Measurements from ENCODE around the gene HOXB1. TPM values are rescaled to one million over a fixed set of nuclear protein-coding genes. Genes with fewer than 3 reads are reported as not detected.

The HOXB1 gene
- total RNA-seq, 1 experiment from 2014 or later: not detected

DNA sequence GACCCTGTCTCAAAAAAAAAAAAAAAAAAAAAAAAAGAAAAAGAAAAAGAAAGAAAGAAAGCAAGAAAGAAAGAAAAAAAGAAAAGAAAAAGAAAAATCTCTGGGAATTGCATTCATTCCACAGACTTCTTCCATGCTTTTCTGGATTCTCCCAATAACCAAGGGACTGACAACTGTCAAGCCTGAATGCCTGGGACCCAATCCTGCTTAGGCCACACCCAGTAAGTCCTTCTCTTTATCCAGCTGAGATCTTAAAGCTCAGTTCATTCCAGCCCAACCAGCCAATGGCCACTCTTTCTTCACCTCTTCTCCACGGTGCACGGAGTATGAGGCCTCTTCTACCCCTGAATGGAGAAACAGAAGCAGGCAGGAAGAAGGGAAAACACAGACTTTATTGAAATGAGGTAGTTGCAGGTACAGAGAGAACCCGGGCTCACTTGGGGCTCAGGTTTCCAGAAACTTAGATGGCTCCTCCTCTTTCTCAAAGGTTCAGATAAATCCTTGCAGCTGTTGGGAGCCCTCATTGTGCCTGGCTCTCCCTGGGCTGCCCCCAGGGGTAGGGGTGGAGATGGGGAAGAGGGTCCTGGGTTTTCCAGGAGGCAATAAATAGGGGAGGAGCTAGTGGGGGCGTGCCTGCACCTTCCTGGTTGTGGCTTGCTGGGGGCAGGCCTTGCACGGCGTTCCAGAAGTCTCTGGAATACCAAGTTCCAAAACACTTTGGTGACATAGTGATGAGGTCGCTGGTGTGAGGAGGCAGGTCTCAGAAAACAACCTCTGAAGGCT, 2.5 kb downstream of the HOXB1 start:
- no peak for TF ChIP-seq CTCF (IDR thresholded peaks at IDR 0.05; ENCODE audit: unreplicated experiment)
- no peak for DNase-seq (ENCODE audit: unreplicated experiment)
- Mint-ChIP-seq H3K36me3 (ENCODE audit: insufficient read depth, unreplicated experiment) (no peaks in the 10 kb centered on the region), H3K27me3 (ENCODE audit: insufficient read depth, unreplicated experiment) (peaks cover 23% of the 10 kb centered on the region), H3K27ac (ENCODE audit: low read depth, unreplicated experiment) (no peak overlapping the region), H3K4me1 (ENCODE audit: insufficient read depth, unreplicated experiment) (peaks cover 5% of the 10 kb centered on the region), H3K9me3 (ENCODE audit: unreplicated experiment) (no peaks in the 10 kb centered on the region), H3K4me3 (ENCODE audit: unreplicated experiment) (no peak overlapping the region)
- ChIA-PET POLR2A (no interaction called here), CTCF (no interaction called here)
- intact Hi-C loops (cut with micrococcal nuclease): no loop called here
- BruUV-seq (replicated peaks): no TSS peak

GRCh38 chr17:48527547-48527932, 3.3 kb downstream of the HOXB1 start:
- H3K4me3 Mint-ChIP-seq (ENCODE audit: unreplicated experiment): no peak overlapping the region

GRCh38 chr17:48526608-48527546, 3.9 kb downstream of the HOXB1 start:
- TF ChIP-seq CTCF (IDR thresholded peaks at IDR 0.05; ENCODE audit: unreplicated experiment): no peak
- H3K9me3 Mint-ChIP-seq (ENCODE audit: unreplicated experiment): no peaks in the 10 kb centered on the region
- CTCF ChIA-PET: interaction anchor here (0.7 kb wide), 1 partner anchor 57 kb away, joined by 3 read pairs; no protein-coding TSS in a partner anchor
- POLR2A ChIA-PET: interaction anchor here (0.5 to 0.6 kb wide), 2 partner anchors 48 to 161 kb away, joined by 3 read pairs; no protein-coding TSS in a partner anchor
- H3K27me3 Mint-ChIP-seq (ENCODE audit: insufficient read depth, unreplicated experiment): peaks cover 19% of the 10 kb centered on the region
- no TSS peak for BruUV-seq (replicated peaks)
- H3K27ac Mint-ChIP-seq (ENCODE audit: low read depth, unreplicated experiment): no peak overlapping the region
- intact Hi-C loops (cut with micrococcal nuclease): no loop called here
- no peak for DNase-seq (ENCODE audit: unreplicated experiment)
- H3K4me3 Mint-ChIP-seq (ENCODE audit: unreplicated experiment): no peak overlapping the region
- peaks cover 5% of the 10 kb centered on the region for H3K4me1 Mint-ChIP-seq (ENCODE audit: insufficient read depth, unreplicated experiment)
- no peaks in the 10 kb centered on the region for H3K36me3 Mint-ChIP-seq (ENCODE audit: insufficient read depth, unreplicated experiment)

More at GRCh38 chr17:48527547-48527932, 3.3 kb downstream of the HOXB1 start:
- no peak for TF ChIP-seq CTCF (IDR thresholded peaks at IDR 0.05; ENCODE audit: unreplicated experiment)
- CTCF ChIA-PET: interaction anchor here (0.7 kb wide), 1 partner anchor 56 kb away, joined by 3 read pairs; no protein-coding TSS in a partner anchor
- Mint-ChIP-seq H3K36me3 (ENCODE audit: insufficient read depth, unreplicated experiment) (no peaks in the 10 kb centered on the region), H3K27me3 (ENCODE audit: insufficient read depth, unreplicated experiment) (peaks cover 23% of the 10 kb centered on the region), H3K27ac (ENCODE audit: low read depth, unreplicated experiment) (no peak overlapping the region), H3K4me1 (ENCODE audit: insufficient read depth, unreplicated experiment) (peaks cover 5% of the 10 kb centered on the region), H3K9me3 (ENCODE audit: unreplicated experiment) (no peaks in the 10 kb centered on the region)
- no peak for DNase-seq (ENCODE audit: unreplicated experiment)
- BruUV-seq (replicated peaks): no TSS peak
- intact Hi-C loops (cut with micrococcal nuclease): no loop called here
- POLR2A ChIA-PET: no interaction called here

DNA sequence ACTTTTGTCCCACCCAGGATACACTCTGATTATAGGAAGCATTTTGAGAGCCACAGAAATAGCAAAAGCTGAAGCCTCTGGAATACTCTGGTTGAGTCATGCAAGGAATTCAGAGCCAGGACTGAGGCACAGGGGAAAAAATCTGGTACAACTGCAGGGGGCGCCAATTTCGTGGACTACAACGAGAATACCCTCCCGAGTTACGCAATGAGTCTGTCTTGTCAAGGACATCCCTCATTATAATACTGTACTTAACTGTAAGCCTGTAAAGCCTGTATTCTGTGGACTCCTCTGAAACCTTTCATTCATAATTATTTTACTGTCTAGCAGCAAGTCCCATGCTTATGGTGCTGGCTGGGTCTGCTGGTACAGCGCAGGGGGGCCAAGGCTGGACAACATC, 7.8 kb downstream of the HOXB1 start:
- Mint-ChIP-seq H3K27ac (ENCODE audit: low read depth, unreplicated experiment) (no peak overlapping the region), H3K4me1 (ENCODE audit: insufficient read depth, unreplicated experiment) (no peaks in the 10 kb centered on the region), H3K27me3 (ENCODE audit: insufficient read depth, unreplicated experiment) (peaks cover 19% of the 10 kb centered on the region), H3K9me3 (ENCODE audit: unreplicated experiment) (no peaks in the 10 kb centered on the region), H3K36me3 (ENCODE audit: insufficient read depth, unreplicated experiment) (no peaks in the 10 kb centered on the region), H3K4me3 (ENCODE audit: unreplicated experiment) (no peak overlapping the region)
- BruUV-seq (replicated peaks): no TSS peak
- POLR2A ChIA-PET: interaction anchor here (1.6 kb wide), 1 partner anchor 36 kb away, joined by 4 read pairs; no protein-coding TSS in a partner anchor
- intact Hi-C loops (cut with micrococcal nuclease): no loop called here
- CTCF ChIA-PET: no interaction called here
- TF ChIP-seq CTCF (IDR thresholded peaks at IDR 0.05; ENCODE audit: unreplicated experiment): no peak
- no peak for DNase-seq (ENCODE audit: unreplicated experiment)

Data from MCF 10A (cell line).